ENCODE results near the gene FAM151B.
"Not testable (repeated sequence)": the region's sequence is repeated elsewhere in the genome, so short reads cannot be mapped to it uniquely, and the experiment has no call there.

The FAM151B gene, protein sequence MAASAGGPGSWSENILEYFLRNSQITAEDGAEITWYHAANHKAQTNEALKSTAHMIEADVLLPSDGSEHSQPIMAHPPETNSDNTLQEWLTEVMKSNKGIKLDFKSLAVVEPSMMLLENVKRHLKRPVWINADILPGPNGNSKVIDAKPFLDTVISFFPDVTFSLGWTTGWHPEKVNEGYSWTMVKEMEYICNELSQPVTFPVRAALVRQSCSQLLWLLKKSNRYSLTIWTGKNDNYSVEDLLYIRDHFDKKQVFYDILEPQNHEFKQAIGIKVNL

DNA sequence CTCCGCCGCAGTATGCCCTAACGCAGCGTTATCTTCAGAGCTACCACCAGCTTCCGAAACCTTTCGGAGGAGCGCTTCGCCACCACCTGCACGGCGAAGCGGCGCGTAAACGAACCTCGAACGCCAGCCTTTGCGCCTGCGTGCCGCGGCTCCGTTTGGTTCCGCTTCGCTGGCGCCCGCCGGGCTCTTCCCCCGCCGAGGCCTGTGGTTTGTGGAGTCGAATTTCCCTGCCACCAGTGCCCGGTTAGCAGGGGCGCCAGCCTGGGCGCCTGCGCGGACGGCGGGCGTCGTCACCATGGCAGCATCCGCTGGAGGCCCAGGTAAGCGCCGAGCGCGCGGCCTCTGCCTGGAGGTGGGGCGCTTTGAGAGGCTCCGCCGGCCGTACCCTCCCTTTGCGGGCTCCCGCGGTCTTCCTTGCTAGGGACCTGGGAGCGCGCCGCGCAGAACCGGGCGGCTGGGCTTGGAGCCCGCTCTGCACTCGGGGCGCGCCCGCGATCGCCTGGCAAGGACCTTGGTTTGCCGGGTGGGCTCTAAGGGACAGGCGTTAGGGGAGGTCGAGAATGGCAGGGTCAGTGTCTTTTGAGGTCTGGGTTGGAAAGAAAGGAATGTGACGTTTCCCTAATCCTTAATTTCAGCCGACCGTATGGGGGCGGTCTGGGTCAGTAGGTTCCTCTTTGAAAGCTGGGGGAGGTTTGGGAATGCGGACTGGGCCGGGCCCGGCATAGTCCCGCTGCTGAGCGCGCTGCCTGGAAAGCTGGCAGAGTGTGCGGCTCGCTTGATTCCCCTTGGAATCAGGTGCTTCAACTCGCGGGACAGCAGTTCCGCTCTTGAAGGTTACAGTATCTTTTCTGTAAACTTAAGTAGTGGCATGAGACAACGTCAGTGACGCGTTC lies at the start of gene FAM151B:
Gene FAM151B, plus strand, starts transcription at position 272 of the 893 bp plus-strand sequence. Its CDS starts 24 bp downstream, at position 296.
- DNase-seq (ENCODE audit: low spot score), result peak; percentile 66

DNA sequence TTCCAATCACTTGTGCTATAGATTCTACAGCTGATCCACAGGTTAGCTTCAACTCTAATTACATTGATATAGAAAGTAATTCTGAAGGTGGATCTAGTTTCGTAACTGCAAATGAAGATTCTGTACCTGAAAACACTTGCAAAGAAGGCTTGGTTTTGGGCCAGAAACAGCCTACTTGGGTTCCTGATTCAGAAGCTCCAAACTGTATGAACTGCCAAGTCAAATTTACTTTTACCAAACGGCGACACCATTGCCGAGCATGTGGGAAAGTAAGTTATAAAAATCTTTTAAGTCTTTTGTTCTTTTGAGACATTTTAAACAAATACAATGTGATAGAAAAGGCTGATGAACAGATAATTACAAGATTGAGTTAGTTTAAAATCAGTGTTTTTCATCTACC lies 49.2 kb upstream of the FAM151B start:
- no peak for DNase-seq (ENCODE audit: low spot score)

DNA sequence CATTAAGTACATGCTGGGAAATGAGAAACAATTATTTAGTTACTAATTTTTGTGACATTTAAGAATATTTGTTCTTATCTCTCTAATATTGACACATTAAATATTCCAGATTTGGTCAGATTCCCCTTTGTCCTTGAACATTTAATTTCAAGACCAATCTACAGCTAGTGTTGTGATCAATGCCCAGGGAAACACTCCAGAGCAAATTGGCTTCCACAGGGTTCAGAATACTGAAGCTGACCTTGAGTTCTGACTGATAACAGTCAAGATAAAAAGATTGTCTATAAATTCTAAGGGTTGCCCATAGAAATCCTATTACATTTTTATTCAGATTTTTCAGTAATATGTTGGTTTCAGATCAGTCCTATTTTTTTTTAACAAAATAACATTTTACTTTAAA lies 48.7 kb upstream of the FAM151B start:
- no peak for DNase-seq (ENCODE audit: low spot score)

DNA sequence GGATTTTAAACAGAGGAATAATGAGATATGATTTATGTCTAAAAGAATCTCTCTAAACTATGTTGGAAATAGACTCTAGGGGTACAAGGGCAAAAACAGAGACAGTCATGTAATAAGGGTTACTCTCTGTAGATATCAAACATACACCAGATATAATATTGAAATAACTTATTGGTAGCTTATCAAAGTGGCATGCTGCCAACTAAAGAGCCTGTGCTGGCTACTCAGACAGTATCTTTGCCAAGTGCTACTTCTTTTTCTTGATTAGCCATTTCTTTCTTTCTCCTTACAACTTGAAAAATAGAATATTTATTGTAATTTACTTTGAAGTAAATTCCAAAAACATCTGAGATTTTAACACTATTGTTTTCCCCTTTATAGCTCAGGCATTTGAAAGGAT lies 45.2 kb upstream of the FAM151B start:
- DNase-seq (ENCODE audit: low spot score), result no peak

DNA sequence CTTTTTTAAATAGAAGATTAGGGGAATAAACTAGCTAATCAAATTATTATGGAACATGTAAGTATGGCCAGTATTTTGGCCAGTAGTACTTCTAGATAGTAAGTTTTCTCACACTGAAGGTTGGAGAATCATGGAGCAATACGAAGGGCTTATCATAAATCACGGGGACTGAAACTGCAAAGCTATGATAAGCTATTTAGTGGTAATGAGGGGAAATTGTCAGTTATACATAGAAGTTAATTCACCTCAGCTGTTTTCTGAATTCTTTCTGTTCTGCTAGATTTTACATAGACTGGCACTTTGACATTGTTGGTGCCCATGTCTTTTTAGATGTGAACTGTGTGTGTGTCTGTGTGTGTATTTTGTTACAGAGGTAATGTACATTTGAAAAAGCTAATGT lies 34.5 kb upstream of the FAM151B start:
- no peak for DNase-seq (ENCODE audit: low spot score)

DNA sequence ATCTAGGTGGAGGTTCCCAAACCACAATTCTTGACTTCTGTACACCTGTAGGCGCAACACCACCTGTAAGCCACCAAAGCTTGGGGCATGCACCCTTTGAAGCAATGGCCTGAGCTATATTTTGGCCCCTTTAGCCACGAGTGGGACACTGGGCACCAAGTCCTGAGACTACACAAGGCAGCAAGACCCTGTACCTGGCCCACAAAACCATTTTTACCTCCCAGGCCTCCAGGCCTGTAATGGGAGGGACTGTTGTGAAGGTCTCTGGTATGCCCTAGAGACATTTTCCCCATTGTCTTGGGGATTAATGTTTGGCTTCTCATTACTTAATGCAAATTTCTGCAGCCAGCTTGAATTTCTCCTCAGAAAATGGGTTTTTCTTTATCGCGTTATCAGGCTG lies 24.6 kb upstream of the FAM151B start:
- DNase-seq (ENCODE audit: low spot score), result no peak

DNA sequence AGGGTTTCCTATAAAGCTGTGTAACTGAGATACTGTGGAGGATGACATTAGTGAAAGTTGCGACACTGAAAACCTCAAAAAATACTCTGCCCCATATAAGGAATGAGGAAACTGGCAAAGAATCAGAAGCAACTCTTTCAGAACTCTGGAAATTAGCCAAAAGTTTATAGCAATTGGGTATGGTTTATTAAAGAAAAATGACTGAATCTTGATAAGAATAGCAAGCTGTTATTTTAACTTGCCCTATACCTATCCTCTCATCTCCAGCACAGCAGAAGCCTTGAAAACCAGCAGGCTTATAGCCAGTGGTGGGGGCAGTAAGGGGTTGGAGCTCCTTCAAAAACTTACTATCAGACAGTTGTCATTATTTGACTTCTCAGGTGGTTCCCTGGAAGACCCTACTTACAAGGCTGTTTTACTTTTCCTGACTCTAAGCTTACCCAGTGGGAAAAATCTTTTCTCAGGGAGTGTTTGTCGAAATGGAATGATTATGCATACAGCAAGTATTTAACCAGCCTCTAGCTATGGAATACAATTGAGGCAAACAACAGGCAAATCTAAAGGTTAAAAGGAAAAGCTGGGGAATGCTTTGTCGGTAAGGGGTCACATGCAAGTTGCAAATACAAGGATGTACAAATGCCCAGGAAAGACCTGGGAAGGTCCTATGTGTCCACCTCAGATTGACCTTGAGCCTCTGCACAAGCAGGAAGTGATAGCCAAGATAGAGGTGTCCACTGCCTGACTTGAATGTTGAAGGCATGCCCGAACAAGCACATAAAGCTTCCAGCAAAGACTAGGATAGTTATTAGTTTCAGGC lies 21.0 kb upstream of the FAM151B start:
- no peak for DNase-seq (ENCODE audit: low spot score)

DNA sequence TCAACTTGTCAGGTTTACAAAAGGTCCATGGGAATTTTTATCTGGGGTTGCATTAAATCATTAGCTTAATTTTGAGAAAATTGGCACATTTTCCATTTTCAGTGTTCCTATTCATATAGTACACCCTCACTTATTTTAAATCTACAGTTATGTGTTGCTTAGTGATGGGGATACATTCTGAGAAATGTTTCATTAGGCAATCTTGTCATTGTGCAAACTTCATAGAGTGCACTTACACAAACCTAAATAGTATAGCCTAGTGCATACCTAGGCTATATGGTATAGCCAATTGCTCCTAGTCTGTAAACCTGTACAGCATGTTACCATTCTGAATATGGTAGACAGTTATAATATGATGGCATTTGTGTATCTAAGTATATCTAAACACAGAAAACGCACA lies 19.8 kb upstream of the FAM151B start:
- DNase-seq (ENCODE audit: low spot score), result no peak

DNA sequence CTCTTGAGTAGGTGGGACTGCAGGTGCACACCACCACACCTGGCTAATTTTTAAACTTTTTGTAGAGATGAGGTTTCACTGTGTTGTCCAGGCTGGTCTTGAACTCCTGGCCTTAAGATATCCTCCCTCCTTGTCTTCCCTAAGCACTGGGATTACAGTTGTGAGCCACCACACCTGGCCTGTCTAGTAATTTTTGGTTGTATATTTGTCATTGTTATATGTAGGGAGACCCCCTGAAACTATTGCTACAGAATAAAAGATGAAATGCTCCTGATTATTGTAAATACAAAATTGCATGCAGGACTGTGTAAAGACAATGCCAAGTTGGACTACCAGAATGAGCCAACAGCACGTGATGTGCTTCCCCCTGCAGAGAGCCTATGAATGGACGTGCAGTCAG lies 17.3 kb upstream of the FAM151B start:
- not testable (repeated sequence) for DNase-seq (ENCODE audit: low spot score)

DNA sequence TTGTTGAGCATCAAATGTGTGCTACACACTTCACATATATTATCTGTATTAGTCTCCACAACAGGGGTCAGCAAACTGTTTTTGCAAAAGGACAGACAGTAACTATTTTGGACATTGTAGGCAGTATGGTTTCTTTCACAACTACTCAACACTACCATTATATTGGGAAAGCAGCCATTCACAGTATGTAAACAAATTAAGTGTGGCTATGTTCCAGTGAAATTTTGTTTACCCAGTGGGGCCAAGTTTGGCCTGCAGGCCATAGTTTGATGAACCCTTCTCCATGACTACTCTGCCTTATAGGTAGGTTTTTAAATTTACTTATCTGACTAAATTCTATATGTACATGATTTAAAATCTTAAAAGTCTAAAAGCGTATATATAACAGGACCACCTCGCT lies 13.0 kb upstream of the FAM151B start:
- no peak for DNase-seq (ENCODE audit: low spot score)

DNA sequence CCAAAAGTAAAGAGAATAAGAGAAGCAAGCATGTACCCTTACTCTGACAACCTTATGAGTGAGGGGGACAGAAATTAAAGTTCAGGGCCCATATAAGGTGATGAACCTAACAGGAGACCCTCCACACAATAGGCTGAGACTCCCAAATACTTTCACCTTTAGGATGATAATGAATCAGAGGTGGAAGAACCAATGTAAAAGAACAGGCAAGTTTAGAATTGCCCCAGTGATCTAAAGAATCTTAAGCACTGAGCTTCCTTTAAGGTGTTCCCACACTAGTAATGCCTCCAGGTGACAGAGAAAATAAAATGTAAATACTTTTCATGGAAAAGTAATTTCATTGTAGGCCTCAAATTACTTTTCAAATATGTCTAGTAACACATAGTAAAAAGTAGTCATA lies 8.2 kb upstream of the FAM151B start:
- DNase-seq (ENCODE audit: low spot score), result no peak

DNA sequence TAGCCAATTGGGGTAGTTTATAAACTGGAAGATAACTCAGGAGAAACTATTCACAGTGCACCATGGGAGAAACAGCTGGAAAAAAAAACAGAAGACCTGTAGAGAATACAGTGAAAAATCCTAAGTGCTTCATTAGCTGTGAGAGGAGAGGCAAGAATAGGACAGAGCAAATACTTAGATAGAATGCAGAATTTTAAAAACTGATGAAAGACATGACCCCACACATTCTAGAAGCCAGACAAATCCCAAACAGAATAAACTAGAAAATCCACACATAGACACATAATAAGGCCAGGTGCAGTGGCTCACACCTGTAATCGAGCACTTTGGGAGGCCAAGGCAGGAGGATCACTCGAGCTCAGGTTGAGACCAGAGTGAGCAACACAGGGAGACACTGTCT lies 7.5 kb upstream of the FAM151B start:
- DNase-seq (ENCODE audit: low spot score), result no peak

DNA sequence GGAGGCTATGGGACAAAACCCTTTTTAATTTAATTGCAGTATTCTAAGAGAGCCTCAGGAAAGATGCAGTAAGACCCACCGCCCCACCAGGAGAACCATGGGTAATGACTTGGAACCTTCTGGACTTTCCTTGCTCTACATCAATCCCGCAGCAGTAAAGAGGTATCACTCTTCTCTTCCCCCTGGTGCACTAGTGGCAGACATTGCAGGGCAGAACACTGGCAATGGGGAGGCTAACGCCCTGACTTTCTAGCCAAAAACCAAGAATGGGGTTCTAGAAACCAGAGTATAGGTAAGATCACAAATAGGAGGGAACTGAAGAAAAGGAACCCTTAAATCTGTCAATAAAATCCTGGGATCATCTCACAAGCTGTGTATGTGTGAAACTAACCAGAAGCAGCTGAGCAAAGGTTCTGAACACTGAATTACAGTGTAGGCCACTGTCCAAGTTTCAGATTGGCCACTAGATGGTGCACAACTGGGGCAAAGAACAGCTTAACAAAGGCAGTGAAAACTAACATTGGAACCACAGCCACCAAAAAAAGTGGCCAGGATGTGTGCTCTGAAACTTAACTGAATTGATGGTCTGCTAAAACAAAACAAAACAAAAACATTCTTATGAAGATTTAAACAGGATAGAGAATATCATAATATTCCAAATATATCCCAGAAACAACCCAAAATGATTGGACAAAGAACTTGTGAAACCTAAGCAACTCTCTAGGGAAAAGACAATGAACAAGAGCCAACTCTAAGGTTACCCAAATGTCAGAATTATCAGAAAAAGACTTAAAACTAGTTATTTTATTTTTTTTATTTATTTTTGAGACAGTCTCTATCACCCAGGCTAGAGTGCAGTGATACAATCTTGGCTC lies 6.6 kb upstream of the FAM151B start:
- DNase-seq (ENCODE audit: low spot score), result peak; percentile 48

DNA sequence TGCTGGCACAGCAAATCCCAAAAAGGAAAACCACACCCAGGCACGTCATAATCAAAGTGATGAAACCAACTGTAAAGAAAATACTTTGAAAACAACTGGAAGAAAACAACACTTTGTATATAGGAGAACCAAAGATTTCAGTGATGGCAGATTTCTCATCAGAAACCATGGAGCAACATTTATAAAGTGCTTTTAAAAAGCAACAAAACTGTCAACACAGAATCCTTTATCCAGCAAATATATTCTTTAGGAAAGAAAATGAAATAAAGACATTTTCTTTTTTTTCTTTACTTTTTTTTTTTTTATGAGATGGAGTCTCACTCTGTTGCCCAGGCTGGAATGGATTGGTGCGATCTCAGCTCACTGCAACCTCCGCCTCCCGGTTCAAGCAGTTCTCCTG lies 5.3 kb upstream of the FAM151B start:
- no peak for DNase-seq (ENCODE audit: low spot score)

DNA sequence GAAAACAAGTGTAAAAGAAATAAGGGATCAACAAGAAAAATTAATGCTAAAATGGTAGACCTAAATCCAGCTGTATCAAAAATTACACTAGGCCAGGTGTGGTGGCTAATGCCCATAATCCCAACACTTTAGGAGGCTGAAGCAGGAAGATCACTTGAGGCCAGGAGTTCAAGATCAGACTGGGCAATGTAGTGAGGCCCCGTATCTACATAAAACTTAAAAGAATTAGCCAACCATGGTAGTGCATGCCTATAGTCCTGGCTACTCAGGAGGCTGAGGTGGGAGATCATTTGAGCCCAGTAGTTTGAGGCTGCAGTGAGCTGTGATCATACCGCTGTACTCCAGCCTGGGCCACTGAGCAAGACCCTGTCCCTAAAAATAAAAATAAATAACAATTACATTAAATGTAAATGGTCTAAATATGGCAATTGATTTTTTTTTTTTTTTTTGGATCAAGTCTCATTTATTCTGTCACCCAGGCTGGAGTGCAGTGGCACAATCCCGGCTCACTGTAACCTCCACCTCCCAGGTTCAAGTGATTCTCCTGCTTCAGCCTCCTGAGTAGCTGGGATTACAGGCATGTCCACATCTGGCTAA lies 4.2 kb upstream of the FAM151B start:
- DNase-seq (ENCODE audit: low spot score), result no peak

DNA sequence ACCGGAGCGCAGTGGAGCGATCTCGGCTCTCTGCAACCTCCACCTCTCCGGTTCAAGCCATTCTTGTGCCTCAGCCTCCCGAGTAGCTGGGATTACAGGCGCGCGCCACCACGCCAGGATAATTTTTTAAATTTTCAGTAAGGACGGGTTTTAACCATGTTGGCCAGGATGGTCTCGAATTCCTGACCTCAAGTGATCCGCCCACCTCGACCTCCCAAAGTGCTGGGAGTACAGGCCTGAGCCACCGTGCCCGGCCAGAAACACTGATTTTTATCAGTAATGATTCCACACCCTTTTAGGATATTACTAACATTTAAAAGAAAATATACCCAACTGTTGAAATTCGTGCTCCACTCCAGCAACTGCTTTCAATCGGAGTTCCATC lies 464 bp upstream of the FAM151B start:
- DNase-seq (ENCODE audit: low spot score), result no peak

DNA sequence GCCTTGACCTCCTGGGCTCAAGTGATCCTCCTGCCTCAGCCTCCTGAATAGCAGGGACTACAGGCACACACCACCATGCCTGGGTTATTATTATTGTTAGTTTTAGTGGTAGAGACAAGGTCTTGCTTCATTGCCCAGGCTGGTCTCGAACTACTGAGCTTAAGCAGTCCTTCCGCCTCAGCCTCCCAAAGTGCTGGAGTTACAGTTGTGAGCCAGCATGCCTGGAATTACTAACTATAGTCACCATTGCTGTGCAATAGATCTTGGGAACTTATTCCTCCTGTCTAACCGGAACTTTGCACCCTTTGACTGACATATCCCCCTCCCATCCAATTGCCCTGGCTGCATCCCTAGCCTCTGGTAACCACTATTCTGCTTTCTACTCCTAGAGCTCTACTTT lies 3.4 kb downstream of the FAM151B start:
- no peak for DNase-seq (ENCODE audit: low spot score)

DNA sequence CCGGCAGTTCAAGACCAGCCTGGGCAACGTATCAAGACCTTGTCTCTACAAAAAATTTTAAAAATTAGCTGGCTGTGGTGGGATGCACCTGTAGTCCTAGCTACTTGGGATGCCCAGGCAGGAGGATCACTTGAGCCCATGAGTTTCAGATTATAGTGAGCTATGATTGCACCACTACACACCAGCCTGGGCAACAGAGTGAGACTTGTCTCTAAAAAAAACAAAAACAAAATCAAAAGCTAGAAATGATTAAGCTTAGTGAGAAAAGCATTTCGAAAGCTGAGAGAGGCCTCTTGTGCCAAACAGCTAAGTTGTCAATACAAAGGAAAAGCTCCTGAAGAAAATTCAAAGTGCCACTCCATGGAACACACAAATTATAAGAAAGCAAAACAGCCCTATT lies 4.8 kb downstream of the FAM151B start:
- no peak for DNase-seq (ENCODE audit: low spot score)

DNA sequence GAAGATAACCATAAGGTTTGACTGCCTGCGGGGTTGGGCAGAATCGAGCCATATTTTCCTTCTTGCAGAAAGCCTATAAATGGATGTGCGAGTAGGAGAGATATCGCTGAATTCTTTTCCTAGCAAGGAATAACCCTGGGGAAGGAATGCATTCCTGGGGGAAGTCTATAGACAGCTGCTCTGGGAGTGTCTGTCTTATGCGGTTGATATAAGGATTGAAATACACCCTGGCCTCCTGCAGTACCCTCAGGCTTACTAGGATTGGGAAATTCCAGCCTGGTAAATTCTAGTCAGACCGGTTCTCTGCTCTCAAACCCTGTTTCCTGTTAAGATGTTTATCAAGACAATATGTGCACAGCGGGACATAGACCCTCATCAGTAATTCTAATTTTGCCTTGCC lies 5.5 kb downstream of the FAM151B start:
- not testable (repeated sequence) for DNase-seq (ENCODE audit: low spot score)

DNA sequence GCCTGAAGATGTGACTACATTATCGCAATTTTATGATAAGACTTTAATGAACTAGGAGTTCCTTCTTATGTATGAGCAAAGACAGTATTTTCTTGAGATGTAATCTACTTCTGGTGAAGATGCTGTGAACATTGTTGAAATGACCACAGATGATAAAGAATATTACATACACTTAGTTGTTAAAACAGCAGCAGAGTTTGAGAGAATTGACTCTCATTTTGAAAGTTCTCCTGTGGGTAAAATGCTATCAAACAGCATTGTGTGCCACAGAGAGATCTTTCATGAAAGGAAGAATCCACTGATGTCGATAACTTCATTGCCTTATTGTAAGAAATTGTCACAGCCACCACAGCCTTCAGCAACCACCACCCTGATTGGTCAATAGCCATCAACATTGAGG lies 8.0 kb downstream of the FAM151B start:
- DNase-seq (ENCODE audit: low spot score), result no peak

DNA sequence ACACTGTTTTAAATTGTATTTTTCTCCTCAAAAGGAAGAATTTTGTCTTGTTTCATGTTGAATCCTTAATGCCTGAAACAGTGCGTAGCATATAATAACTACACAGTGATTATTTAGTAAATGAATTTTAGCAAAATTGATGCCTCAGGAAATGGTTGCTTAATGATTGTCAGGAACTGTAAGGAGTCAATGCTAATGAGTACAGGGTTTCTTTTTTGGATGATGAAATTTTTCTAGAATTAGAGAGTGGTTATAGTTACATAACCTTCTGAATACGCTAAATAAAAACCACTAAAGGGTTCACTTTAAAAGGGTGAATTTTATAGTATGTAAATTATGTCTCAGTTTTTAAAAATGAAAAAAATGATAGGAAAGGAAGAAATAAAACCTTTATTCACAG lies 14.9 kb downstream of the FAM151B start:
- DNase-seq (ENCODE audit: low spot score), result no peak
